ENCODE data around the gene SOCS6.

- no peak for TF ChIP-seq CTCF (IDR thresholded peaks at IDR 0.05 in 4 of 5, conservative IDR thresholded peaks at IDR 0.05 in 1 of 5)
- no peak for TF ChIP-seq POLR2A (IDR thresholded peaks at IDR 0.05)
Observed at GRCh38 chr18:70338890-70339289, 50.0 kb downstream of the SOCS6 start.
